ENCODE results near the gene RIPK4.

RIPK4 gene

DNA sequence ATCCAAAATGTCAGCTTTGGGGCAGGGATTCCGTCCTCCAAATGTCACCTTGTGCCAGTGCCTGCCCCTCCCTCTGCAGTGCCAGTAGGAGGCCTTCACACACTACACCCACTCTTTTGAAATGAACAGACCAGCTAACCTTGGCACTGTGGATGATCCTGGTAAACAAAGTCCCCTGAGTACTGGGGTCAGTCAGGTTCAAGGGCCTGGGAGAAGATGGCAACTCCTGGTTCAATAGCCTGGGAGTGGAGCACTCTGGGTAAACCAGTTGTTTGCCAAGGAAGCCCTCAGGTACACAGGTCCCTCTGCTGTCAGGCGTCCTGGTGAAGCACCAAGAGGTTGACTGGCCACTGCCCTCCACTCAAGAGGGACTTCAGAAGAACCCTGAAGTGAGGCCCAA, 30.4 kb downstream of the RIPK4 start:
- Histone ChIP-seq H3K9me3 (replicated peaks in 1 of 2; ENCODE audit: control insufficient read depth in 2 of 2, insufficient read depth in 1 of 2, low read depth in 1 of 2, low read length in 2 of 2) (peaks cover 8% of the 10 kb centered on the region in 2 donors), H3K79me1 (ENCODE audit: low read depth, low read length) (no peaks in the 10 kb centered on the region), H3K27me3 (ENCODE audit: control insufficient read depth in 3 of 3, insufficient read depth in 3 of 3, low read depth in 1 of 3, low read length in 3 of 3) (no peaks in the 10 kb centered on the region), H2AK5ac (ENCODE audit: low read depth, low read length) (peak overlapping the region; percentile 44), H4K91ac (ENCODE audit: low read depth, low read length, poor library complexity) (no peak overlapping the region), H2BK120ac (ENCODE audit: low read depth, low read length) (no peak overlapping the region), H3K18ac (ENCODE audit: low read length) (no peak overlapping the region), H2AFZ (ENCODE audit: low read length) (no peak overlapping the region), H2BK15ac (ENCODE audit: low read length) (no peak overlapping the region), H4K8ac (ENCODE audit: low read depth, low read length) (no peak overlapping the region), H3K27ac (replicated peaks; ENCODE audit: low read length) (no peak overlapping the region), H3K4me2 (ENCODE audit: insufficient read depth, low read length, poor library complexity, severe bottlenecking) (no peak overlapping the region), H3K36me3 (replicated peaks in 1 of 2; ENCODE audit: control insufficient read depth in 2 of 2, insufficient read depth in 2 of 2, low read length in 2 of 2) (no peaks in the 10 kb centered on the region), H2BK12ac (ENCODE audit: low read length) (no peak overlapping the region), H3K4me1 (ENCODE audit: control insufficient read depth in 2 of 2, insufficient read depth in 1 of 2, low read depth in 1 of 2, low read length in 2 of 2) (no peaks in the 10 kb centered on the region), H3K9ac (ENCODE audit: low read depth, low read length, poor library complexity) (no peak overlapping the region), H3K14ac (ENCODE audit: low read length) (no peak overlapping the region), H2BK5ac (ENCODE audit: low read length) (no peak overlapping the region), H3K4me3 (ENCODE audit: low read length in 2 of 2) (peak overlapping the region in 1 of 2 donors; percentile 33), H3K4ac (ENCODE audit: low read length) (no peak overlapping the region), H3K23ac (ENCODE audit: low read depth, low read length, poor library complexity) (no peak overlapping the region)
- no peak for DNase-seq (ENCODE audit: low spot score)
- WGBS, 2 donors (ENCODE audit: extremely low coverage in 2 of 2, insufficient read length in 2 of 2, insufficient replicate concordance in 1 of 2), result no CpG with 5 or more reads among the region's 2 CpGs

DNA sequence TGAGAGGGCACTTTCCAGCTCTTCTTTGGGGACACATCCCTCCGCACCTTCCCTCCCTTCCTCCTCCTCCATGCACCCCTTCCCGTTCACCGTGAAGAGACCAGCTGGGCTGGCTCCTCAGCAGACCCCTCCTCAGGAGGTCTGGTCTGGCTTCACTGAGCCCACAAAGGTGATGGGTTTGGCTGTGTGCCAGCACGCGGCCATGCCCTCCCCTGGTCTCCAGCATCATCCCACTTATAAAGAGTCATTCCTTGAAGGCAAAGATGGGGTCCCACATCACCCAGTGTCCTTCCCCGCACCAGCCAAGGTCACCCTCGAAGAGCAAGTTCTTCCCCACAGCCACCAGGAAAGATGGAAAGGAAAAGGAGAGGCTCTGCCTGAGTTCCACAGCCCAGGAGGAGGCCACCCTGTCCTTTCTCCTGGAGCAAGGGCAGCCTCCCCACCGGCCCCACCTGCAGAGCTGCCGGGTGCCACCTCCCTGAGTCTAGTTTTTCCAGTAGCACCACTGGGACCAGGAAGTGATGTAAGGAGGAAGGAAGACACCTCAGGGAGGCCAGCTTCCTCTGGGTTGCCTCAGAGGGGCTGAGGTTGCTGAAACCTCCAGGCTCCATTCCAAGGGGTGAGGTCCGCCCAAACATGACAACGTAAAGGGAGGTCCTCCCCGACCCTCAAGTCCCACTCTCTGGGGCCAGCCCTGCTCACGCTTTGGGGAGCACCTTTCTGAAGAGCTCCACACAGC, 32.7 kb downstream of the RIPK4 start:
- no peak overlapping the region for H4K91ac ChIP-seq (ENCODE audit: low read depth, low read length, poor library complexity)
- no peak overlapping the region for H3K9ac ChIP-seq (ENCODE audit: low read depth, low read length, poor library complexity)
- H3K4me2 ChIP-seq (ENCODE audit: insufficient read depth, low read length, poor library complexity, severe bottlenecking), result no peak overlapping the region

DNA sequence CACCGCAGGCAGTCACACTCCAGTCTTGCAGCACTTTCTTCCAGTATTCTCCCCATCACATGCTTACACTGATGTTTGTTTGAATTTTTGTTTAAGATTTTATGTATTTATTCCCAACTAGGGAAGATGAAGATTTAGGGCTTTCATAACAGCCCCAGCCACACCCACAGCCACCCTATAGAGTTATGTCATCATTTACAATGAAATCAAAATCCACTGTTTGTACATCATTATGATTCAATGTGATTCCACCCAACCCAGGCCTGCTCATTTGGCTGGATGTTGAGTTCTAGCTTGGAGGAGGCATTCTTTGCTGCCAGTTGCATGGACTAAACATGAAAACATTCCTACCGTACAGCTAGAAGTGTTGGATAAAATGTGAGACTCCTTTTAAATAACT, 35.8 kb downstream of the RIPK4 start:
- no peak overlapping the region for H3K4me3 ChIP-seq (ENCODE audit: low read length in 2 of 2)
- H4K91ac ChIP-seq (ENCODE audit: low read depth, low read length, poor library complexity), result no peak overlapping the region
- H3K4ac ChIP-seq (ENCODE audit: low read length), result no peak overlapping the region
- H3K79me1 ChIP-seq (ENCODE audit: low read depth, low read length), result no peaks in the 10 kb centered on the region
- no peak for DNase-seq (ENCODE audit: low spot score)
- H2AK5ac ChIP-seq (ENCODE audit: low read depth, low read length), result no peak overlapping the region
- peaks cover 0 to 2% of the 10 kb centered on the region in 2 donors for H3K9me3 ChIP-seq (replicated peaks in 1 of 2; ENCODE audit: control insufficient read depth in 2 of 2, insufficient read depth in 1 of 2, low read depth in 1 of 2, low read length in 2 of 2)
- no peak overlapping the region for H3K27ac ChIP-seq (replicated peaks; ENCODE audit: low read length)
- no peak overlapping the region for H2BK5ac ChIP-seq (ENCODE audit: low read length)
- H3K4me1 ChIP-seq (ENCODE audit: control insufficient read depth in 2 of 2, insufficient read depth in 1 of 2, low read depth in 1 of 2, low read length in 2 of 2), result peaks cover 0 to 1% of the 10 kb centered on the region in 2 donors
- H2BK15ac ChIP-seq (ENCODE audit: low read length), result no peak overlapping the region
- no peak overlapping the region for H4K8ac ChIP-seq (ENCODE audit: low read depth, low read length)
- no peak overlapping the region for H3K18ac ChIP-seq (ENCODE audit: low read length)
- no peak overlapping the region for H2BK120ac ChIP-seq (ENCODE audit: low read depth, low read length)
- peaks cover 0 to 10% (median 9%) of the 10 kb centered on the region in 3 experiments for H3K27me3 ChIP-seq (ENCODE audit: control insufficient read depth in 3 of 3, insufficient read depth in 3 of 3, low read depth in 1 of 3, low read length in 3 of 3)
- H3K23ac ChIP-seq (ENCODE audit: low read depth, low read length, poor library complexity), result no peak overlapping the region
- H2AFZ ChIP-seq (ENCODE audit: low read length), result no peak overlapping the region
- H3K4me2 ChIP-seq (ENCODE audit: insufficient read depth, low read length, poor library complexity, severe bottlenecking), result no peak overlapping the region
- no peak overlapping the region for H3K9ac ChIP-seq (ENCODE audit: low read depth, low read length, poor library complexity)
- no peak overlapping the region for H3K14ac ChIP-seq (ENCODE audit: low read length)
- H3K36me3 ChIP-seq (replicated peaks in 1 of 2; ENCODE audit: control insufficient read depth in 2 of 2, insufficient read depth in 2 of 2, low read length in 2 of 2), result no peaks in the 10 kb centered on the region
- WGBS, 2 donors (ENCODE audit: extremely low coverage in 2 of 2, insufficient read length in 2 of 2, insufficient replicate concordance in 1 of 2), result no CpG with 5 or more reads among the region's 2 CpGs
- H2BK12ac ChIP-seq (ENCODE audit: low read length), result no peak overlapping the region

More for the DNA sequence above, 32.7 kb downstream of the RIPK4 start:
- H3K79me1 ChIP-seq (ENCODE audit: low read depth, low read length), result no peaks in the 10 kb centered on the region
- no peak overlapping the region for H3K4ac ChIP-seq (ENCODE audit: low read length)
- no peak overlapping the region for H2BK15ac ChIP-seq (ENCODE audit: low read length)
- no peak overlapping the region for H2AK5ac ChIP-seq (ENCODE audit: low read depth, low read length)
- no peaks in the 10 kb centered on the region for H3K36me3 ChIP-seq (replicated peaks in 1 of 2; ENCODE audit: control insufficient read depth in 2 of 2, insufficient read depth in 2 of 2, low read length in 2 of 2)
- H3K18ac ChIP-seq (ENCODE audit: low read length), result peak overlapping the region; percentile 3
- no CpG with 5 or more reads among the region's 13 CpGs for WGBS, 2 donors (ENCODE audit: extremely low coverage in 2 of 2, insufficient read length in 2 of 2, insufficient replicate concordance in 1 of 2)
- H2AFZ ChIP-seq (ENCODE audit: low read length), result no peak overlapping the region
- no peak overlapping the region for H2BK12ac ChIP-seq (ENCODE audit: low read length)
- peaks cover 8% of the 10 kb centered on the region in 2 donors for H3K9me3 ChIP-seq (replicated peaks in 1 of 2; ENCODE audit: control insufficient read depth in 2 of 2, insufficient read depth in 1 of 2, low read depth in 1 of 2, low read length in 2 of 2)
- peaks cover 0 to under 1% (median 0%) of the 10 kb centered on the region in 3 experiments for H3K27me3 ChIP-seq (ENCODE audit: control insufficient read depth in 3 of 3, insufficient read depth in 3 of 3, low read depth in 1 of 3, low read length in 3 of 3)
- no peaks in the 10 kb centered on the region for H3K4me1 ChIP-seq (ENCODE audit: control insufficient read depth in 2 of 2, insufficient read depth in 1 of 2, low read depth in 1 of 2, low read length in 2 of 2)
- no peak overlapping the region for H2BK120ac ChIP-seq (ENCODE audit: low read depth, low read length)
- no peak overlapping the region for H3K27ac ChIP-seq (replicated peaks; ENCODE audit: low read length)
- no peak for DNase-seq (ENCODE audit: low spot score)
- no peak overlapping the region for H2BK5ac ChIP-seq (ENCODE audit: low read length)
- H4K8ac ChIP-seq (ENCODE audit: low read depth, low read length), result no peak overlapping the region
- no peak overlapping the region for H3K4me3 ChIP-seq (ENCODE audit: low read length in 2 of 2)
- no peak overlapping the region for H3K23ac ChIP-seq (ENCODE audit: low read depth, low read length, poor library complexity)
- no peak overlapping the region for H3K14ac ChIP-seq (ENCODE audit: low read length)

DNA sequence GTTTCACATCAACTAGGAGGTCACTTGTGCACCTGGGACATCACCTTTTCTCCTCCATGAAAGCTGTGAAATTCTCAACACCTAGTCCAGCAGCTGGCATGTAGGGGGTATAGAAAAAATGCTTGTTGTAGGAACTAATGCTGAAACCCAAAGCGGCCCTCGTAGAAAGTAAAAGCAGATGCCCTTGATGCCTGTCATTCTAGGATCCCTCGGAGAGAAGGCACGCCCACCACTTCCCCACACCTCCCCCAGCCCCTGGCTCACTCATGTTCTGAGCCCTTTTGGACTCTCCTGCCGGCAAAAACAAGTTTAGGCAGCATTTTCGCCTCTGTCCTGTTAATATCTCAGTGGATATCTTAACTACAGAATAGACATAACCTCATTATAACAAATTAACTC, 36.5 kb downstream of the RIPK4 start:
- H4K91ac ChIP-seq (ENCODE audit: low read depth, low read length, poor library complexity), result no peak overlapping the region
- no peak for DNase-seq (ENCODE audit: low spot score)
- no peak overlapping the region for H2BK12ac ChIP-seq (ENCODE audit: low read length)
- H3K18ac ChIP-seq (ENCODE audit: low read length), result no peak overlapping the region
- no peak overlapping the region for H3K4ac ChIP-seq (ENCODE audit: low read length)
- H2AK5ac ChIP-seq (ENCODE audit: low read depth, low read length), result no peak overlapping the region
- peaks cover 3 to 17% (median 12%) of the 10 kb centered on the region in 3 experiments for H3K27me3 ChIP-seq (ENCODE audit: control insufficient read depth in 3 of 3, insufficient read depth in 3 of 3, low read depth in 1 of 3, low read length in 3 of 3)
- no peak overlapping the region for H3K9ac ChIP-seq (ENCODE audit: low read depth, low read length, poor library complexity)
- no peak overlapping the region for H4K8ac ChIP-seq (ENCODE audit: low read depth, low read length)
- no peak overlapping the region for H3K4me3 ChIP-seq (ENCODE audit: low read length in 2 of 2)
- H3K9me3 ChIP-seq (replicated peaks in 1 of 2; ENCODE audit: control insufficient read depth in 2 of 2, insufficient read depth in 1 of 2, low read depth in 1 of 2, low read length in 2 of 2), result peaks cover 0 to 2% of the 10 kb centered on the region in 2 donors
- no peak overlapping the region for H3K4me2 ChIP-seq (ENCODE audit: insufficient read depth, low read length, poor library complexity, severe bottlenecking)
- H2AFZ ChIP-seq (ENCODE audit: low read length), result no peak overlapping the region
- H3K14ac ChIP-seq (ENCODE audit: low read length), result no peak overlapping the region
- no CpG with 5 or more reads among the region's 6 CpGs for WGBS, 2 donors (ENCODE audit: extremely low coverage in 2 of 2, insufficient read length in 2 of 2, insufficient replicate concordance in 1 of 2)
- no peak overlapping the region for H2BK120ac ChIP-seq (ENCODE audit: low read depth, low read length)
- peaks cover 0 to 8% of the 10 kb centered on the region in 2 donors for H3K4me1 ChIP-seq (ENCODE audit: control insufficient read depth in 2 of 2, insufficient read depth in 1 of 2, low read depth in 1 of 2, low read length in 2 of 2)
- no peaks in the 10 kb centered on the region for H3K79me1 ChIP-seq (ENCODE audit: low read depth, low read length)
- H3K36me3 ChIP-seq (replicated peaks in 1 of 2; ENCODE audit: control insufficient read depth in 2 of 2, insufficient read depth in 2 of 2, low read length in 2 of 2), result no peaks in the 10 kb centered on the region
- no peak overlapping the region for H3K27ac ChIP-seq (replicated peaks; ENCODE audit: low read length)
- H2BK15ac ChIP-seq (ENCODE audit: low read length), result no peak overlapping the region
- no peak overlapping the region for H3K23ac ChIP-seq (ENCODE audit: low read depth, low read length, poor library complexity)
- no peak overlapping the region for H2BK5ac ChIP-seq (ENCODE audit: low read length)
